Measurements from ENCODE around the gene RAB3GAP1.

Gene RAB3GAP1

DNA sequence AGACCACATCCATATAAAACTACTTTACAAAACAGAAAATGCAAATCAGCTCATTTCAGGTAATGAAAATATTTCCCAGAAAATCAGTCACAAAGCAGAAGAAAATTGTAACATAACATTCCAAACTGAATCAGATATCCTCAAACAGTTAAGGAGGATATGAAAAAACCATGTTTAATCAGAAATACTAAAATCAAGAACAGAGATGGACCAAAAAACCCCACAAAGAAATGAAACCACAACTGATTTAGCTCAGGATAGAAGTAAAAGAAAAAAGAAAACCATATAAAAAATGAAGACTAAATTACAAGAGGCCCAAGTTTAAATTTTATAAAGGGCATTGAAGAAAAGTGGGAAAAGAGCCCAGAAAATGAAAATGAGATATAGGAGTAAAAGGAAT lies 102.9 kb downstream of the RAB3GAP1 start:
- no peak overlapping the region for H3K27ac ChIP-seq
- TF ChIP-seq ZFX (IDR thresholded peaks at IDR 0.05): no peak
- TF ChIP-seq, protein P1, sequence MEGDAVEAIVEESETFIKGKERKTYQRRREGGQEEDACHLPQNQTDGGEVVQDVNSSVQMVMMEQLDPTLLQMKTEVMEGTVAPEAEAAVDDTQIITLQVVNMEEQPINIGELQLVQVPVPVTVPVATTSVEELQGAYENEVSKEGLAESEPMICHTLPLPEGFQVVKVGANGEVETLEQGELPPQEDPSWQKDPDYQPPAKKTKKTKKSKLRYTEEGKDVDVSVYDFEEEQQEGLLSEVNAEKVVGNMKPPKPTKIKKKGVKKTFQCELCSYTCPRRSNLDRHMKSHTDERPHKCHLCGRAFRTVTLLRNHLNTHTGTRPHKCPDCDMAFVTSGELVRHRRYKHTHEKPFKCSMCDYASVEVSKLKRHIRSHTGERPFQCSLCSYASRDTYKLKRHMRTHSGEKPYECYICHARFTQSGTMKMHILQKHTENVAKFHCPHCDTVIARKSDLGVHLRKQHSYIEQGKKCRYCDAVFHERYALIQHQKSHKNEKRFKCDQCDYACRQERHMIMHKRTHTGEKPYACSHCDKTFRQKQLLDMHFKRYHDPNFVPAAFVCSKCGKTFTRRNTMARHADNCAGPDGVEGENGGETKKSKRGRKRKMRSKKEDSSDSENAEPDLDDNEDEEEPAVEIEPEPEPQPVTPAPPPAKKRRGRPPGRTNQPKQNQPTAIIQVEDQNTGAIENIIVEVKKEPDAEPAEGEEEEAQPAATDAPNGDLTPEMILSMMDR (conservative IDR thresholded peaks at IDR 0.05): no peak

DNA sequence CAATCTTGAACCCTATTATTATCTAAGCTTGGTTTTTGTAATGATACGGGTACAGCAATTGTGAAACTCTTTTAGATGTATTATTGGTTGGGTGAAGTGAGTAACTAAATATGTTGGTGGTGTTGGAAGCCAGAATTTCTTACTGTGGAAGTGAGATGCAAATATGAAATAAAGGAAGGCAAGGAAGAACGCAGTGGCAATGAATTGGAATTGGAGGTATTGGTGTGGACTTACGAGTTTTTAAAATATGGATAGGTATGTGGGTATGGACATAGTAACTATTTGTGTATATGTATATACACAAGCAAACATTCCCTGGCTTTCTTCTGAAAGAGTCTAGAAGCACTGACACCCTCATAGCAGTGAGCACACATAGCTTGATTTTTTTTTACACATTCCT lies 105.8 kb downstream of the RAB3GAP1 start:
- H3K27ac ChIP-seq: no peak overlapping the region
- TF ChIP-seq ZFX (IDR thresholded peaks at IDR 0.05): no peak
- TF ChIP-seq, protein P1 (conservative IDR thresholded peaks at IDR 0.05): no peak

DNA sequence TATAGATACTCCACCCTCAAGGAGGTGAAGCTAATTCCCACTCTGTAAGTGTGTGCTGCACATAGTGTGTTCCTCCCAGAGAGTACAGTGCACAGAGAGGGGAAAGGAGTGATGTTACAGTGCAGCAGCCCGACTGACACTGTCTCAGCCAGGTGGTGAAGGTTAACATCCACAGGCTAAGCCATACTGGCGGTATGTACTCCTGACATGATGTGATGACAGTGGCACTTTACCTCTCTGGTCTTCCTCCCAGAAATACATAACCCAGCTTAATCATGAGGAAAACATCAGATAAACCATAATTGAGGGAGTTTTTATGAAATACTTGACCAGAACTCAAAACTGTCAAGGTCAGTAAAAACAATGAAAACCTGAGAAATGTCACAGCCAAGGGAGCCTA lies 107.1 kb downstream of the RAB3GAP1 start:
- TF ChIP-seq ZFX (IDR thresholded peaks at IDR 0.05): no peak
- TF ChIP-seq, protein P1 (conservative IDR thresholded peaks at IDR 0.05): no peak
- H3K27ac ChIP-seq: no peak overlapping the region

DNA sequence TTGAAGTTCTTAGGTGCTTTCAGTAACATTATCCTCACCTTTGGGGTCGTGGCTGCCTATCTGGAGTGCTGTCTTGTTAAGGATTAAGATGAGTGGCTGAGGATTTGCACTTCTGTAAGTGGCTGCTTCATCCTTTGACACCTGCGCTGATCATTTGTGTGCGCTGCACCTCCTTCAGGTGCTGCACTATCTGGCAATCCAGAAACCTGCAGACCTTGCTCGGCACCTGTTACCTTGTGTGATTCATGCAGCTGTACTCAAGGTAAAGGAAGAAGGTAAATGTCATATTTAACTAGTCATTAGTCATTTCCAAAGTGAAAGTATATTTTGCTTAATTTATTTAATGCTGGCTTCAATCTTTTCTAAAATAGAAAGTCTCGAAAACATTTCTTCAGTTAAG lies 110.3 kb downstream of the RAB3GAP1 start:
- TF ChIP-seq ZFX (IDR thresholded peaks at IDR 0.05): no peak
- TF ChIP-seq, protein P1 (conservative IDR thresholded peaks at IDR 0.05): 0 out of 2 replicates have a peak, but pooled peaks have one; percentile 5
- peak overlapping the region; percentile 96 for H3K27ac ChIP-seq

DNA sequence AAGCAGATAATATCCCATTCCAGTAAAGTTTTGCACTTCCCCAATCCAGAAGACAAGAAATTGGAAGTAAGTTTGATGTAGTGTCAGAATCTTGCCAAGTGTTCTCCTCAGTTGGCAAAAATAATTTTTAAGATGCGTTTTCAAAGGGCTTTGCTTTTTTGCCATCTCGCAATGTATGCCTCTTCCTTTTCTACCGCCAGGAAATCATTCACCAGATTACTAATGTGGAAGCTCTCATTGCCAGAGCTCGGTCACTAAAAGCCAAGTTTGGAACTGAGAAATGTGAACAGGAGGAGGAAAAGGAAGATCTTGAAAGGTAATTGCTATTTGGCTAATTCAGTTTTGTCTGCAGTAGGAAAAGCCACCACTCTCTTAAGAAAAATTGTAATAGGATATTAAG lies 110.7 kb downstream of the RAB3GAP1 start:
- peak overlapping the region; percentile 96; the same call in 1 of the 2 replicates for H3K27ac ChIP-seq
- no peak for TF ChIP-seq ZFX (IDR thresholded peaks at IDR 0.05)
- TF ChIP-seq, protein P1 (conservative IDR thresholded peaks at IDR 0.05): no peak

DNA sequence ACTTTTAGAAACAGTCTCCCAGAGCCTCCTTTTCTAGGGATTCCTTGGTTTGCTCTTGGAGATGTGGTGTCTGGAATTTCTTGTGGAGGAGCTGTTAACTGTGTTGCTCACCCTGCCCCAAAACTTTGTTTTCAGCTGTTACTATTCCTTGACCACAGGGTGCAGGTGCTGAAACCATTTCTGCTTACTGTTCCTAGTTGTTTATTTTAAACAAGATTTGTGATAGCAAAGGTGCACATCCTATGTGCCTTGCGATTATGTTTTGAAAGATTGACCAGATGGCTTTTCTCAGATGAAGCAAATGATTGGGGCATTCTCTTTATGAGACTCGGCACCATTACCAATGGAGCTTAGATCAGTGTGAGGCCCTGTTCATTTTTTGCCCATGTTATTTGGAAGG lies 111.2 kb downstream of the RAB3GAP1 start:
- H3K27ac ChIP-seq: peak overlapping the region; percentile 96; the same call in 1 of the 2 replicates
- TF ChIP-seq, protein P1 (conservative IDR thresholded peaks at IDR 0.05): no peak
- TF ChIP-seq ZFX (IDR thresholded peaks at IDR 0.05): no peak

DNA sequence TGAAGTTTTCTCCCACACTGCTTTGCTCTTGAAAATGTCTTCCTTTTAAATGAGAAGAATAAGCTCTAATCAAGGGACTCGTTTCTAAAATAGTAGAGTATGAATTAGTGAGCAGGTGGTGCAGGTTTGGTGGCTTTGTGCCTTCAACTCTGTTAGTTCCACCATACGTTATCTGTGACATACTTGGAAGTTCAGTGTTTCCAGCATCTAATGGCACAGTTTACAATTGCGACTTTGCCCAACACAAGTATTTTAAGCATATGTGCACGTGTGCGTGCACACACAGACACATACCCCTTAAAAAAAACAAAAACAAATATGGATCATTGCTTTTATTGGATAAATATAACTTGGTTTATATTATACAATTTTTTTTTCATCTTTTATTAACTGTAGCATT lies 111.8 kb downstream of the RAB3GAP1 start:
- TF ChIP-seq, protein P1 (conservative IDR thresholded peaks at IDR 0.05): no peak
- TF ChIP-seq ZFX (IDR thresholded peaks at IDR 0.05): no peak
- H3K27ac ChIP-seq: peak overlapping the region; percentile 96
